Measurements from ENCODE around the gene TMEM145.
"Not testable (repeated sequence)": the region's sequence is repeated elsewhere in the genome, so short reads cannot be mapped to it uniquely, and the experiment has no call there.

Gene TMEM145

DNA sequence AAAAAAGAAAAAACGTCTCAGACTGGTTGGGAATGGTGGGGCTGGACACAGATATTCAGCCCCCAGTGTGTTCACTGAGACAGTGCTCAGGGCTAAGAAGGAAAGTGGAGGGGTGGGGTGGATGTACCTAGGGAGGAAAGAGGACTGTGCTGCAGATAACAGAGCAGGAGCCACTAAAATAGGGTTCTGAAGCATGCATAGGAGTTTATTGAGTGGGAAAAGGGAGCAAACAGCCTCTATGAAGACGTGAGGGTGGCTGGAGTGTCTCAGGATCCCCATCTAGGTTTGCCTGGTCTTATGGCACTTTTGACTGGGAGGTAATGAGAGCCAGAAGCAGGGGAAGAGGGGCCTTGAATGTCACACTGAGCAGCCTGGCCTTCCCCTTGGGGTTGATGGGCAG, 15.7 kb downstream of the TMEM145 start:
- H3K4me1 ChIP-seq (ENCODE audit: control insufficient read depth in 1 of 2, insufficient read depth in 2 of 2, low read length in 2 of 2) = peaks cover 0 to 36% of the 10 kb centered on the region in 2 donors
- no peaks in the 10 kb centered on the region for H3K36me3 ChIP-seq (ENCODE audit: control insufficient read depth in 1 of 2, insufficient read depth in 2 of 2, low read length in 2 of 2)
- H3K4me3 ChIP-seq (ENCODE audit: low read depth in 1 of 2, low read length in 2 of 2) = no peak overlapping the region

DNA sequence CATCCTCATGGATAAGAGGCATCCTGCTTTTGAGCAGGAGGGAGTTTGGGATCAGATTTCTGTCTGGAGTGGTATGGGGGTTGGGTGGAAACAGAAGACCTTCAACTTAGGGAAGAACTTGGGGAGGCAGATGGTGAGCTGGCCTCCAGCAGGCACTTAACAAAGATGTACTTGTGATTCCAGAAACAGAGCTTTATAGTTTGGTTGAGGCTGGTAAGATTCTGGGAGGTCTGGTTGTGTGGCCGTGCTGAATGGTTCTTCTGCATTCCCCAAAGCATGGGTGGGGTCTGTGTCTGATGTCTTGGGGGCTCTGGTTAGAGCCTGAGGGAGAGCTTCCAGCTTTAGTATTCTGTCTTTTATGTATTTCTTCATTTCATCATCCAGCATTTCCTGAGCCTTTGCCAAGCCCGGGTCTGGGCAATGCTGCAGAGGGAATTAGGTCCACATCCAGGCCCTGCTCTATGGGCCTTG, 17.2 kb downstream of the TMEM145 start:
- Histone ChIP-seq H3K4me3 (ENCODE audit: low read depth in 1 of 2, low read length in 2 of 2) (no peak overlapping the region), H3K9me3 (ENCODE audit: control insufficient read depth in 1 of 2, low read length in 2 of 2) (no peaks in the 10 kb centered on the region), H3K27me3 (ENCODE audit: low read depth, low read length) (no peaks in the 10 kb centered on the region), H3K4me1 (ENCODE audit: control insufficient read depth in 1 of 2, insufficient read depth in 2 of 2, low read length in 2 of 2) (peaks cover 0 to 23% of the 10 kb centered on the region in 2 donors), H3K27ac (ENCODE audit: low read length) (no peak overlapping the region), H3K36me3 (ENCODE audit: control insufficient read depth in 1 of 2, insufficient read depth in 2 of 2, low read length in 2 of 2) (peaks cover 0 to 12% of the 10 kb centered on the region in 2 donors)

More for the DNA sequence above, 15.7 kb downstream of the TMEM145 start:
- Histone ChIP-seq H3K27me3 (ENCODE audit: low read depth, low read length) (peaks cover 8% of the 10 kb centered on the region), H3K27ac (ENCODE audit: low read length) (no peak overlapping the region), H3K9me3 (ENCODE audit: control insufficient read depth in 1 of 2, low read length in 2 of 2) (no peaks in the 10 kb centered on the region)

DNA sequence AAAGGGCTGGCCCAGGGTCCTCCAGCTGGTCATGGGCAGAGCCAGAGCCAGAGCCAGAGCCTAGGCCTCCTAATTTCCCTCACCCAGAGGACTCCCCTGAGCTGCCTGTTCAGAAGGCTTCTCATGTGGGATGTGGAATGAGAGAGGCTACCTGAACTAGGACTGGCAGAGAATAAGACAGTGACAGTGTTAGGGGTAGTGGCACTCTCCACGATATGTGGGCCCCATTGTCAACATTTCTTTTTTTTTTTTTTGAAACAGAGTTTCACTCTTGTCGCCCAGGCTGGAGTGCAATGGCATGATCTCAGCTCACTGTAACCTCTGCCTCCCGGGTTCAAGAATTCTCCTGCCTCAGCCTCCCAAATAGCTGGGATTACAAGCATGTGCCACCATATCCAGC, 18.2 kb downstream of the TMEM145 start:
- not testable (repeated sequence) for H3K4me3 ChIP-seq (ENCODE audit: low read depth in 1 of 2, low read length in 2 of 2); H3K27ac ChIP-seq (ENCODE audit: low read length); H3K9me3 ChIP-seq (ENCODE audit: control insufficient read depth in 1 of 2, low read length in 2 of 2); H3K27me3 ChIP-seq (ENCODE audit: low read depth, low read length)
- Histone ChIP-seq H3K36me3 (ENCODE audit: control insufficient read depth in 1 of 2, insufficient read depth in 2 of 2, low read length in 2 of 2) (peaks cover 2 to 22% of the 10 kb centered on the region in 2 donors), H3K4me1 (ENCODE audit: control insufficient read depth in 1 of 2, insufficient read depth in 2 of 2, low read length in 2 of 2) (peaks cover 0 to 19% of the 10 kb centered on the region in 2 donors)

GRCh38 chr19:42332059-42332458, 18.9 kb downstream of the TMEM145 start:
- peaks cover 9 to 30% of the 10 kb centered on the region in 2 donors for H3K36me3 ChIP-seq (ENCODE audit: control insufficient read depth in 1 of 2, insufficient read depth in 2 of 2, low read length in 2 of 2)
- H3K9me3 ChIP-seq (ENCODE audit: control insufficient read depth in 1 of 2, low read length in 2 of 2) = no peaks in the 10 kb centered on the region
- H3K27ac ChIP-seq (ENCODE audit: low read length) = no peak overlapping the region

GRCh38 chr19:42333018-42333417, 19.9 kb downstream of the TMEM145 start:
- peaks cover 11 to 32% of the 10 kb centered on the region in 2 donors for H3K36me3 ChIP-seq (ENCODE audit: control insufficient read depth in 1 of 2, insufficient read depth in 2 of 2, low read length in 2 of 2)
- no peak overlapping the region for H3K27ac ChIP-seq (ENCODE audit: low read length)
- H3K27me3 ChIP-seq (ENCODE audit: low read depth, low read length) = no peaks in the 10 kb centered on the region
- no peak overlapping the region for H3K4me3 ChIP-seq (ENCODE audit: low read depth in 1 of 2, low read length in 2 of 2)
- H3K9me3 ChIP-seq (ENCODE audit: control insufficient read depth in 1 of 2, low read length in 2 of 2) = no peaks in the 10 kb centered on the region
- peaks cover 0 to 6% of the 10 kb centered on the region in 2 donors for H3K4me1 ChIP-seq (ENCODE audit: control insufficient read depth in 1 of 2, insufficient read depth in 2 of 2, low read length in 2 of 2)

More at GRCh38 chr19:42332059-42332458, 18.9 kb downstream of the TMEM145 start:
- no peaks in the 10 kb centered on the region for H3K27me3 ChIP-seq (ENCODE audit: low read depth, low read length)
- no peak overlapping the region for H3K4me3 ChIP-seq (ENCODE audit: low read depth in 1 of 2, low read length in 2 of 2)
- peaks cover 0 to 12% of the 10 kb centered on the region in 2 donors for H3K4me1 ChIP-seq (ENCODE audit: control insufficient read depth in 1 of 2, insufficient read depth in 2 of 2, low read length in 2 of 2)

- H3K4me1 ChIP-seq (ENCODE audit: control insufficient read depth in 1 of 2, insufficient read depth in 2 of 2, low read length in 2 of 2) = peaks cover 0 to 6% of the 10 kb centered on the region in 2 donors
- no peaks in the 10 kb centered on the region for H3K9me3 ChIP-seq (ENCODE audit: control insufficient read depth in 1 of 2, low read length in 2 of 2)
- H3K36me3 ChIP-seq (ENCODE audit: control insufficient read depth in 1 of 2, insufficient read depth in 2 of 2, low read length in 2 of 2) = peaks cover 11 to 32% of the 10 kb centered on the region in 2 donors
- H3K27ac ChIP-seq (ENCODE audit: low read length) = no peak overlapping the region
- H3K27me3 ChIP-seq (ENCODE audit: low read depth, low read length) = no peaks in the 10 kb centered on the region
- H3K4me3 ChIP-seq (ENCODE audit: low read depth in 1 of 2, low read length in 2 of 2) = no peak overlapping the region
These were observed 21.0 kb downstream of the TMEM145 start for GRCh38 chr19:42333975-42334696.

DNA sequence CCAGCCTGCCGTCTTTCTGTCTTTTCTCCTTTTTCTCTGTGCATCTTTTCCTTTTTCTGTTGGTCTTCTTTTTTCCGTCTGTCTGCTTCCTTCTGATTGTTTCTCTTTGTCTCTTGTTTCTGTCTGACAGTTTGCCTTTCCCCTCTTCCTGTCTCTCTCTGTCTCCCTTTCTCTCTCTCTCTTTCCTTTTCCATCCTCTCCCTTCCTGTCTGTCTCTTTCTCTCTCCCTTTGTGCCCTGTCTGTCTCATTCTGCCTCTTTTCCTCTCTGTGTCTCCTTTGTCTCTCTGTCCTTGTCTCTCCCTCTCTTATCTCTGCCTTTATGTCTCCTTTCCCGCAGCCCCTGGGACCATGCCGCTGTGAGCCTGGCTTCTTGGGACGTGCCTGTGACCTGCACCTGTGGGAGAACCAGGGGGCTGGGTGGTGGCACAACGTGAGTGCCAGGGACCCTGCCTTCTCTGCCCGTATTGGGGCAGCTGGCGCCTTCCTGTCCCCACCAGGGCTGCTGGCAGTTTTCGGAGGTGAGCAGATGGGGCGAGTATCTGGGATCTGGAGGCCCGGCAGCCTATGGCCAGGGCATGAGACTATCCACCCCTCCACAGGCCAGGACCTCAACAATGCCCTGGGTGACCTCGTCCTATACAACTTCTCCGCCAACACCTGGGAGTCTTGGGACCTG, 21.7 kb downstream of the TMEM145 start:
- no peaks in the 10 kb centered on the region for H3K9me3 ChIP-seq (ENCODE audit: control insufficient read depth in 1 of 2, low read length in 2 of 2)
- H3K27ac ChIP-seq (ENCODE audit: low read length) = no peak overlapping the region
- no peaks in the 10 kb centered on the region for H3K27me3 ChIP-seq (ENCODE audit: low read depth, low read length)
- peaks cover 11 to 32% of the 10 kb centered on the region in 2 donors for H3K36me3 ChIP-seq (ENCODE audit: control insufficient read depth in 1 of 2, insufficient read depth in 2 of 2, low read length in 2 of 2)
- H3K4me3 ChIP-seq (ENCODE audit: low read depth in 1 of 2, low read length in 2 of 2) = no peak overlapping the region
- peaks cover 0 to 6% of the 10 kb centered on the region in 2 donors for H3K4me1 ChIP-seq (ENCODE audit: control insufficient read depth in 1 of 2, insufficient read depth in 2 of 2, low read length in 2 of 2)

GRCh38 chr19:42335374-42335936, 22.3 kb downstream of the TMEM145 start:
- no peaks in the 10 kb centered on the region for H3K9me3 ChIP-seq (ENCODE audit: control insufficient read depth in 1 of 2, low read length in 2 of 2)
- H3K4me3 ChIP-seq (ENCODE audit: low read depth in 1 of 2, low read length in 2 of 2) = no peak overlapping the region
- no peaks in the 10 kb centered on the region for H3K27me3 ChIP-seq (ENCODE audit: low read depth, low read length)
- peaks cover 11 to 32% of the 10 kb centered on the region in 2 donors for H3K36me3 ChIP-seq (ENCODE audit: control insufficient read depth in 1 of 2, insufficient read depth in 2 of 2, low read length in 2 of 2)
- H3K4me1 ChIP-seq (ENCODE audit: control insufficient read depth in 1 of 2, insufficient read depth in 2 of 2, low read length in 2 of 2) = peaks cover 0 to 6% of the 10 kb centered on the region in 2 donors
- no peak overlapping the region for H3K27ac ChIP-seq (ENCODE audit: low read length)

DNA sequence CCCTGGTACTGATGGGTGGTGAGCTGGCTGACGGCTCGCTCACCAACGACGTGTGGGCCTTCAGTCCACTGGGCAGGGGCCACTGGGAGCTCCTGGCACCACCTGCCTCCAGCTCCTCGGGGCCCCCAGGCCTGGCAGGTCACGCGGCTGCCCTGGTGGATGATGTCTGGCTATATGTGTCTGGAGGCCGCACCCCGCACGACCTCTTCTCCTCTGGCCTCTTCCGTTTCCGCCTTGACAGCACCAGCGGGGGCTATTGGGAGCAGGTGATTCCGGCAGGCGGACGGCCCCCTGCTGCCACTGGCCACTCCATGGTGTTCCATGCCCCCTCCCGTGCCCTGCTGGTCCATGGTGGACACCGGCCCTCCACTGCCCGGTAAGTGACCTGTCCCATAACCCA, 22.9 kb downstream of the TMEM145 start:
- Histone ChIP-seq H3K4me1 (ENCODE audit: control insufficient read depth in 1 of 2, insufficient read depth in 2 of 2, low read length in 2 of 2) (peaks cover 0 to 1% of the 10 kb centered on the region in 2 donors), H3K9me3 (ENCODE audit: control insufficient read depth in 1 of 2, low read length in 2 of 2) (no peaks in the 10 kb centered on the region), H3K27ac (ENCODE audit: low read length) (no peak overlapping the region), H3K36me3 (ENCODE audit: control insufficient read depth in 1 of 2, insufficient read depth in 2 of 2, low read length in 2 of 2) (peaks cover 11 to 32% of the 10 kb centered on the region in 2 donors), H3K4me3 (ENCODE audit: low read depth in 1 of 2, low read length in 2 of 2) (no peak overlapping the region), H3K27me3 (ENCODE audit: low read depth, low read length) (no peaks in the 10 kb centered on the region)

DNA sequence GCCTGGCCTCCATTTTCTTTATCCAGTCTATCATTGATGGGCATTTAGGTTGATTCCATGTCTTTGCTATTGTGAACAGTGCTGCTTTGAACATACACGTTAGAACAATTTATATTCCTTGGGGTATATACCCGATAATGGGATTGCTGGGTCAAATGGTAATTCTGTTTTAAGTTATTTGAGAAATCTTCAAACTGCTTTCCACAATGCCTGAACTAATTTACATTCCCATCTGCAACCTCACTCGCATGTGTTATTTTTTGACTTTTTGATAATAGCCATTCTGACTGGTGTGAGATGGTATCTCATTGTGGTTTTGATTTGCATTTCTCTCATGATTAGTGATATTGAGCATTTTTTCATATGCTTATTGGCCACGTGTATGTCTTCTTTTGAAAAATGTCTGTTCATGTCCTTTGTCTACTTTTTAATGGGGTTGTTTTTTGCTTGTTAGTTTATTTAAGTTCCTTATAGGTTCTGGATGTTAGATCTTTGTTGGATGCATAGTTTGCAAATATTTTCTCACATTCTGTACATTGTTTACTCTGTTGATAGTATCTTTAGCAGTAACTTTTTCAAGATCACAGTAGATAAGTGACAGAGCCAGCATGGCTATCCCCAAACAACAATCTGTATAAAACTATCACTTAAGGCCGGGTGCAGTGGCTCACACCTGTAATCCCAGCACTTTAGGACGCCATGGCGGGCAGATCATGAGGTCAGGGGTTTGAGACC, 26.2 kb downstream of the TMEM145 start:
- not testable (repeated sequence) for H3K27ac ChIP-seq (ENCODE audit: low read length); H3K4me1 ChIP-seq (ENCODE audit: control insufficient read depth in 1 of 2, insufficient read depth in 2 of 2, low read length in 2 of 2); H3K9me3 ChIP-seq (ENCODE audit: control insufficient read depth in 1 of 2, low read length in 2 of 2); H3K4me3 ChIP-seq (ENCODE audit: low read depth in 1 of 2, low read length in 2 of 2); H3K27me3 ChIP-seq (ENCODE audit: low read depth, low read length)
- H3K36me3 ChIP-seq (ENCODE audit: control insufficient read depth in 1 of 2, insufficient read depth in 2 of 2, low read length in 2 of 2) = peaks cover 18 to 43% of the 10 kb centered on the region in 2 donors

- peaks cover 18 to 43% of the 10 kb centered on the region in 2 donors for H3K36me3 ChIP-seq (ENCODE audit: control insufficient read depth in 1 of 2, insufficient read depth in 2 of 2, low read length in 2 of 2)
- not testable (repeated sequence) for H3K4me1 ChIP-seq (ENCODE audit: control insufficient read depth in 1 of 2, insufficient read depth in 2 of 2, low read length in 2 of 2); H3K9me3 ChIP-seq (ENCODE audit: control insufficient read depth in 1 of 2, low read length in 2 of 2); H3K4me3 ChIP-seq (ENCODE audit: low read depth in 1 of 2, low read length in 2 of 2); H3K27ac ChIP-seq (ENCODE audit: low read length); H3K27me3 ChIP-seq (ENCODE audit: low read depth, low read length)
These were observed 26.8 kb downstream of the TMEM145 start for GRCh38 chr19:42339922-42340321.

Measured in muscle layer of duodenum (tissue), 2 donors.